ENCODE results near the gene DGAT2. TPM values are rescaled to one million over a fixed set of nuclear protein-coding genes. Genes with fewer than 3 reads are reported as not detected.

The DGAT2 gene
- total RNA-seq, 6 experiments from 2014 or later, result 33.1 to 166 (median 124) TPM

DNA sequence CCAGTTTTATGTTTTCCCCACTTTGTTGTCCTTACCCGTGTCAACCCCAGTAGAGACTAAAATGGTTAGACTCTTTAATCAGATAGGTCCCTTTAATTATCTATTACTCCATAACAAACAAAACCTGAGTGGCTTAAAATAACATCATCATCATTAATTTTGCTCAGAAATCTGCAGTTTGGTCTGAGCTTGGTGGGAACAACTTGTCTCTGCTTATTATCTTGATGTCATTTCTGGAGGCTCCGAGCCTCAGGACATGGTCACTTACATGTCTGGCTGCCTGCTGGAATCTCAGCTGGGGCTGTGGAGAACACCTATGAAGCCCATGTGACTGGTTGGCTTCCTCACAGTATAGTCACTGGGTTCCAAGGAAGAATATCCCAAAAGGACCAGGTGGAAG is 73.2 kb downstream of the DGAT2 start:
- no peak overlapping the region for H3K4me3 ChIP-seq
- H3K27me3 ChIP-seq, result no peaks in the 10 kb centered on the region
- intact Hi-C loops (cut with DNase I), result no loop called here
- H3K36me3 ChIP-seq, result no peaks in the 10 kb centered on the region
- ATAC-seq (no peak), DNase-seq (no peak)
- H3K27ac ChIP-seq, result no peak overlapping the region
- TF ChIP-seq POLR2A (IDR thresholded peaks at IDR 0.05), result no peak
- TF ChIP-seq CTCF (IDR thresholded peaks at IDR 0.05), result no peak
- WGBS (ENCODE audit: insufficient coverage, low coverage, low lambda C conversion rate, missing lambda C conversion rate), result 89% methylated on average over 2 of the region's 2 CpGs
- H3K4me1 ChIP-seq, result peaks cover 0 to 7% (median 0%) of the 10 kb centered on the region in 4 donors
- no peaks in the 10 kb centered on the region for H3K9me3 ChIP-seq

DNA sequence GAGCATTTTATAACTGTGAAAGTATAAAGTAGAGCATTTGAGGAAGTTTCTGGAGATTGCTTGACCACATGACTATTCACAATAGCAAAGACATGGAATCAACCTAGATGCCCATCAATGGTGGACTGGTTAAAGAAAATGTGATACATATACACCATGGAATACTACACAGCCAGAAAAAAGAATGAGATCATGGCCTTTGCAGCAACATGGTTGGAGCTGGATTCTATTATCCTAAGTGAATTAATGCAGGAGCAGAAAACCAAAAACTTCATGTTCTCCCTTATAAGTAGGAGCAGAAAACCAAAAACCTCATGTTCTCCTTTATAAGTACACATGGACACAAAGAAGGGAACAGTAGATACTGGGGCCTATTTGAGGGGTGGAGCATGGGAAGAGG is 76.7 kb downstream of the DGAT2 start:
- DNase-seq (no peak), ATAC-seq (no peak)
- no peaks in the 10 kb centered on the region for H3K36me3 ChIP-seq
- H3K27me3 ChIP-seq, result no peaks in the 10 kb centered on the region
- no peak overlapping the region for H3K27ac ChIP-seq
- H3K4me3 ChIP-seq, result no peak overlapping the region
- H3K9me3 ChIP-seq, result no peaks in the 10 kb centered on the region
- intact Hi-C loops (cut with DNase I), result no loop called here
- TF ChIP-seq CTCF (IDR thresholded peaks at IDR 0.05) (no peak), POLR2A (IDR thresholded peaks at IDR 0.05) (no peak)
- peaks cover 0 to under 1% (median 0%) of the 10 kb centered on the region in 4 donors for H3K4me1 ChIP-seq

- H3K4me1 ChIP-seq, result no peaks in the 10 kb centered on the region
- H3K9me3 ChIP-seq, result no peaks in the 10 kb centered on the region
- no peak for DNase-seq
- no peak overlapping the region for H3K27ac ChIP-seq
- no peaks in the 10 kb centered on the region for H3K27me3 ChIP-seq
- no peak overlapping the region for H3K4me3 ChIP-seq
- no peak for ATAC-seq
- no peaks in the 10 kb centered on the region for H3K36me3 ChIP-seq
- TF ChIP-seq POLR2A (IDR thresholded peaks at IDR 0.05) (no peak), CTCF (IDR thresholded peaks at IDR 0.05) (no peak)
- intact Hi-C loops (cut with DNase I), result no loop called here
Observed at GRCh38 chr11:75849894-75850293, 81.3 kb downstream of the DGAT2 start.

DNA sequence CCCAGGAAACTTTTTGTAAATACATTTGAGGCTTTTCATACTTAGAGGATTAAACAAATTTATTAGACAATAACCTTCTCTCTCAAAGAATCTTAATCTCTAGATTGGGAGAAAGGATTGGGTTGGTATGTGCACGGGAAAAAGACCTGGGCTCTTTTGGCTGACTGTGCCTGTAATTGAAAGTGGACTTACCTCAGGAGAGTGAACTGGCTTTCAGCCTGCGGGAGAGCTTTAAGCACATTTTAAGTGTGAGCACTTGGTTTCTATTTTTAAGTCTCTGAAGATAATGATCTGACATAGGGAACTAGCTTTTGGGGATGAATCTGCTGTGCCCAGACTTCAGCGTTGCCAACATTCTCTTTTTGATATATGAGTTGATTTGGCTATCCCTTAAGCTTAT is 82.2 kb downstream of the DGAT2 start:
- Histone ChIP-seq H3K27ac (no peak overlapping the region), H3K4me1 (no peaks in the 10 kb centered on the region), H3K27me3 (no peaks in the 10 kb centered on the region), H3K4me3 (no peak overlapping the region), H3K9me3 (no peaks in the 10 kb centered on the region), H3K36me3 (no peaks in the 10 kb centered on the region)
- DNase-seq (no peak), ATAC-seq (no peak)
- 60% methylated on average over 3 of the region's 3 CpGs for WGBS (ENCODE audit: insufficient coverage, low coverage, low lambda C conversion rate, missing lambda C conversion rate)
- intact Hi-C loops (cut with DNase I), result no loop called here
- TF ChIP-seq CTCF (IDR thresholded peaks at IDR 0.05) (no peak), POLR2A (IDR thresholded peaks at IDR 0.05) (no peak)

Small RNAs within 50 kb of the gene (small RNA-seq; reads per million reads assigned to genes)
- gene RF00019 (0 reads per million in 2 experiments), gene RN7SL786P (0 reads per million in 2 experiments)

Other genes starting within 250 kb of the DGAT2 start
- 10 to 100 TPM in 1 of 6 experiments, 1 to 10 TPM in 5; 2.0 to 10.7 (median 4.1) TPM for gene GDPD5, start 242.8 kb upstream of the DGAT2 start, total RNA-seq
- gene SERPINH1, start 206.5 kb upstream of the DGAT2 start, total RNA-seq, result 10 to 100 TPM; 14.6 to 44.3 (median 33.8) TPM
- gene MAP6, start 99.7 kb upstream of the DGAT2 start, total RNA-seq, result under 1 TPM; 0.26 to 0.86 (median 0.58) TPM
- gene MOGAT2, start 50.9 kb upstream of the DGAT2 start, total RNA-seq, result 100 to 1,000 TPM in 3 of 6 experiments, 10 to 100 TPM in 3; 24.3 to 164 (median 100) TPM
- gene UVRAG, start 46.4 kb downstream of the DGAT2 start, total RNA-seq, result 10 to 100 TPM in 3 of 6 experiments, 1 to 10 TPM in 3; 8.8 to 12.6 (median 10.3) TPM

Measured in right lobe of liver (tissue), 6 donors.